Measurements from ENCODE around the gene CORO2B.
A peak's percentile ranks its signal among the peaks of the same experiment; 100 is the strongest.

Gene CORO2B

DNA sequence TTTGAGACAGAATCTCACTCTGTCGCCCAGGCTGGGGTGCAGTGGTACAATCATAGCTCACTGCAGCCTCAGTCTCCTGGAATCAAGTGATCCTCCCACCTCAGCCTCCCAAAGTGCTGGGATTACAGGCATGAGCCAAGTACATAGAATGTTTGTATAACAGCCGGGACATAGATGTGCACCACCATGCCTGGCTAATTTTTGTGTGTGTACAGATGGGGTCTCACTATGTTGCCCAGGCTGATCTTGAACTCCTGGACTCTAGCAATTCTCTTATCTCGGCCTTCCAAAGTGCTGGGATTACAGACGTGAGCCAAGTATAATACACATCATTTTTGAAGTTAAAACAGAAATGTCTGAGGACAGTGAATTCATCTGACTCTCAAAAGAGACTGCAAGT lies 93.5 kb downstream of the CORO2B start:
- no peaks in the 10 kb centered on the region for H3K36me3 ChIP-seq (replicated peaks)
- TF ChIP-seq, protein P1, sequence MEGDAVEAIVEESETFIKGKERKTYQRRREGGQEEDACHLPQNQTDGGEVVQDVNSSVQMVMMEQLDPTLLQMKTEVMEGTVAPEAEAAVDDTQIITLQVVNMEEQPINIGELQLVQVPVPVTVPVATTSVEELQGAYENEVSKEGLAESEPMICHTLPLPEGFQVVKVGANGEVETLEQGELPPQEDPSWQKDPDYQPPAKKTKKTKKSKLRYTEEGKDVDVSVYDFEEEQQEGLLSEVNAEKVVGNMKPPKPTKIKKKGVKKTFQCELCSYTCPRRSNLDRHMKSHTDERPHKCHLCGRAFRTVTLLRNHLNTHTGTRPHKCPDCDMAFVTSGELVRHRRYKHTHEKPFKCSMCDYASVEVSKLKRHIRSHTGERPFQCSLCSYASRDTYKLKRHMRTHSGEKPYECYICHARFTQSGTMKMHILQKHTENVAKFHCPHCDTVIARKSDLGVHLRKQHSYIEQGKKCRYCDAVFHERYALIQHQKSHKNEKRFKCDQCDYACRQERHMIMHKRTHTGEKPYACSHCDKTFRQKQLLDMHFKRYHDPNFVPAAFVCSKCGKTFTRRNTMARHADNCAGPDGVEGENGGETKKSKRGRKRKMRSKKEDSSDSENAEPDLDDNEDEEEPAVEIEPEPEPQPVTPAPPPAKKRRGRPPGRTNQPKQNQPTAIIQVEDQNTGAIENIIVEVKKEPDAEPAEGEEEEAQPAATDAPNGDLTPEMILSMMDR (IDR thresholded peaks at IDR 0.05; ENCODE audit: low read depth, low read length, missing control alignments) = no peak
- H3K4me3 ChIP-seq (ENCODE audit: low read depth, low read length) = no peak overlapping the region
- DNase-seq = no peak
- no peaks in the 10 kb centered on the region for H3K27me3 ChIP-seq (replicated peaks)
- in situ Hi-C loops (cut with HindIII; ENCODE audit: low pct_ligation_motif_present, low sequenced_read_pairs) = no loop called here
- no peak overlapping the region for H3K27ac ChIP-seq

DNA sequence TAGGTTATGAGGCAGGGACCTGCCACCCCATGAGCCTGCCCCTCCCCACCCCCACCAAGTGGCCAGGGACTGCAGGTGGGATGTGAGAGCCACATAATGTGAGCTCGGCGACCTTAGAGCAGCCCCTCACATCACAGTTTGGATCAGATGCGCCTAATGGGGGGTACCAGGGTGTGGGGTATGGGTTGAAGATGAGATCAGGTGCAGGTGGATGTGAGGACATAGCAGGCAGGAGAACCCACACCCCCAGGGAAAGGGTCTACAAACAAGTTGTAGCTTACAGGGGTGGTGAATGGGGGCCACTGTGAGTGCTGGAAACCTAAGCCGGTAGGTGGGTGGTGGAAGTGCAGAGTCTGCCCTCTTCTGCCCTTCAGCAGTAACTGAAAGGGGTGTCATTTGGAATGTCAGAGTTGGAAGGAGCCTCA lies 94.0 kb downstream of the CORO2B start:
- no peak overlapping the region for H3K4me3 ChIP-seq (ENCODE audit: low read depth, low read length)
- H3K27me3 ChIP-seq (replicated peaks) = no peaks in the 10 kb centered on the region
- no peak overlapping the region for H3K27ac ChIP-seq
- in situ Hi-C loops (cut with HindIII; ENCODE audit: low pct_ligation_motif_present, low sequenced_read_pairs) = no loop called here
- DNase-seq = no peak
- H3K36me3 ChIP-seq (replicated peaks) = no peaks in the 10 kb centered on the region
- TF ChIP-seq, protein P1 (IDR thresholded peaks at IDR 0.05; ENCODE audit: low read depth, low read length, missing control alignments) = peak; percentile 60

DNA sequence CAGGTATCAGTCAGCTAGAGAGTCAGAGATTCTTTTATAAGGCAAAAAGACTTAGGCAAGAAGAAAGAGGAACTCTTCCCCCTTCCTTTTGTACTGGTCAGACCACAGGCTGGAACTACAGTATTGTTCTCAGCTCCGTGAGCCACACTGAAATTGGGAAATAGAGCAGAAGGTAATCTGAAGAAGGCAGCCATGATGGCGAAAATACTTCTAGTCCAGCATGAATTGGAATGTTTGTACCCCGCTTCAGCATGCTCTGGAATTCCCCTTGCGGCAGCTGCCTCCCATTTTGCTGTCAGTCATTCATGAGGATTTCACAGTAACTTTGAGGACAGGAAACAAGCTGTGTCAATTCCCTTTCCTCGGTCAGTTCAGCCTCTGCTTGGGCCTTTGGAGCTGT lies 96.2 kb downstream of the CORO2B start:
- no peaks in the 10 kb centered on the region for H3K36me3 ChIP-seq (replicated peaks)
- TF ChIP-seq, protein P1 (IDR thresholded peaks at IDR 0.05; ENCODE audit: low read depth, low read length, missing control alignments) = no peak
- no peak overlapping the region for H3K4me3 ChIP-seq (ENCODE audit: low read depth, low read length)
- DNase-seq = peak; percentile 27
- H3K27ac ChIP-seq = no peak overlapping the region
- in situ Hi-C loops (cut with HindIII; ENCODE audit: low pct_ligation_motif_present, low sequenced_read_pairs) = no loop called here
- H3K27me3 ChIP-seq (replicated peaks) = no peaks in the 10 kb centered on the region

DNA sequence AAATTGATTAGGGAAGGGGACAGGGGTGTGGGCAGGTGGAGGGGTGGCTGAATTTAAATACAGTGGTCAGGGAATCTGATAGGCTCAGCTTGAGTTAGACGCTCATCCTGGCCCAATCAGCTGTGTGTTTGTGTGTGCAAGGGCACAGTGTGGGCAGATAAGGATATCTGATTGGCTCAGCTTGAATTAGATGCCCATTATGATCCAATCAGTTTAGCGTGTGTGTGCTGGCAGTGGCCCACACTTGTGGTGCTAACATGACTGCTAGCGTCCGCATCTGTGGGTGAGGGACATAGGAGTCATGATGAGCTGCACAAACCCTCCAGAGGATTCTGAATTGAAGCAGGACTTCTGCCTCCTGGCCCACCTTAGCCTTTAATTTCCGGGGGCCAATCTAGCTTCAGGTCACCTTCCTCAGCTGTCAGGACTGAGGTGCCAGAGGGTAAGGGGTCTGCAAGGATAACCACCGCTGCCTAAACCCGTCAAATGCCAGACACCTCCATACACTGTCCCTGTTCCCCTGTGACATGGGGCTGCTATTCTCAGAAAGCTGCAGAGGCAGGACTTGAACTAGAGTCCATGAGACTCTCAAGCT lies 97.3 kb downstream of the CORO2B start:
- Histone ChIP-seq H3K27ac (no peak overlapping the region), H3K27me3 (replicated peaks) (no peaks in the 10 kb centered on the region), H3K4me3 (ENCODE audit: low read depth, low read length) (no peak overlapping the region), H3K36me3 (replicated peaks) (no peaks in the 10 kb centered on the region)
- in situ Hi-C loops (cut with HindIII; ENCODE audit: low pct_ligation_motif_present, low sequenced_read_pairs) = no loop called here
- no peak for DNase-seq
- TF ChIP-seq, protein P1 (IDR thresholded peaks at IDR 0.05; ENCODE audit: low read depth, low read length, missing control alignments) = no peak

DNA sequence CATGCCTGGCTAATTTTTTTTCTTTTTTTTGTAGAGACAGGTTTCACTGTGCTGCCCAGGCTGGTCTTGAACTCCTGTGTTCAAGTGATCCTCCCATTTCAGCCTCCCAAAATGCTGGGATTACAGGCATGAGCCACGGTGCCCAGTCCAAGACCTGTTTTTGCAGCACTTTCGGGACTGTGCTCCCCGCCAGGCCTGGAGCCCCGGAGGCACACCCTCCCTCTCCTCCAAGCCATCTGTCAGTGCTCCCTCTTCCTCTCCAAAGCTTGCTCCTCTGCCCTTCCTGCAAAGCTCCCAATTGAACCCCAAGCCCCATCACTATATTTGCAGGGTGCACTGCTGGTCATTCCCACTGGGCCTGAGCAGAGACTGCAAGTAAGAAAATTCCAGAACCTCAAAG lies 98.1 kb downstream of the CORO2B start:
- in situ Hi-C loops (cut with HindIII; ENCODE audit: low pct_ligation_motif_present, low sequenced_read_pairs) = no loop called here
- TF ChIP-seq, protein P1 (IDR thresholded peaks at IDR 0.05; ENCODE audit: low read depth, low read length, missing control alignments) = no peak
- H3K27ac ChIP-seq = no peak overlapping the region
- DNase-seq = no peak
- no peak overlapping the region for H3K4me3 ChIP-seq (ENCODE audit: low read depth, low read length)
- no peaks in the 10 kb centered on the region for H3K27me3 ChIP-seq (replicated peaks)
- H3K36me3 ChIP-seq (replicated peaks) = no peaks in the 10 kb centered on the region

DNA sequence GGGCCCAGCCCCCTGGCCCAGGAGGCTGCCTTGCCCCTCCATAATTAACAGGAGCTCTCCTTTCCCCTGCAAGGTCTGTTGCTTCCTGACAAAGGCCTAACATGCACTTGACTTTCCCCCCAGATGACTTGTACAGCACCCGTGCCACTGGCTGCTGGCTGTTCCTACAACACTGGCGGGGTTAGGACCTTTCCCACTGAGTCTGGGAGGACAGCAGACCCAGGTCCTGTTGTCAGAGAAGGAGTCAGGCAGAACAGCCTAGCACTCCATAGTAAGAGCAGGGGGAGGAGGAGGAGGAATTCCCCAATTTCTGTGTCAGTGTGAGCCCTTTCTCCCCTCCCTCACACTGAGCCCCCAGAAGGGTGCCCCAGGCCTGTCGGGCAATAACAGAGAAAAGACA lies 99.2 kb downstream of the CORO2B start:
- Histone ChIP-seq H3K27me3 (replicated peaks) (no peaks in the 10 kb centered on the region), H3K27ac (no peak overlapping the region), H3K36me3 (replicated peaks) (no peaks in the 10 kb centered on the region), H3K4me3 (ENCODE audit: low read depth, low read length) (no peak overlapping the region)
- DNase-seq = no peak
- in situ Hi-C loops (cut with HindIII; ENCODE audit: low pct_ligation_motif_present, low sequenced_read_pairs) = no loop called here
- TF ChIP-seq, protein P1 (IDR thresholded peaks at IDR 0.05; ENCODE audit: low read depth, low read length, missing control alignments) = no peak
